B cell (primary cell): ENCODE measurements around the gene MCM10.

Source experiments
- CTCF ChIP-seq: fragments of 200-600 bp; IDR thresholded peaks from one replicate; pipeline ENCODE4 v1.8.0; 2022; ENCODE audit warnings: antibody characterized with exemption, mild to moderate bottlenecking
- EZH2 ChIP-seq: IDR thresholded peaks from 2 replicates; pipeline ENCODE4 v1.6.1; 2012; ENCODE audit warnings: borderline replicate concordance, low read depth, mild to moderate bottlenecking, moderate library complexity, low read length; ENCODE audit not compliant: insufficient read depth, poor library complexity, severe bottlenecking

DNA sequence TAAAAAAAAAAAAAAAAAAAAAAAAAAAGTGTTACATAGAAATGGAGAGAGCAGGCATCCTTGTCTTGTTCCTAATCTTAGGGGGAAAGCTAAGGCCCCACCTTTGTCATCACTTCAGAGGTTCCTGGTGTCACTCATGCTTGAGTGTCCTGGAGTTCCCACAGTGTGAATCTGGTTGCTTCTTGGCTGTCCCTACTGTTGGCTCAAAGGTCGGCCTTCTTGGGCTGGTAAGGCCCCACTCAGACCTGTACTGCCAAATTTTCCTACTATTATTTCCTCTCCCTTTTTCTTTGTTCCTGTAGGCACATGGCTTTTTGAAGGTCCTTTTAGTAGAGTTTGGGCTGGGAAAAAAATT is 39.9 kb upstream of the MCM10 start:
- TF ChIP-seq CTCF (no peak), EZH2 (no peak)
